HUDEP-2 (cell line): ENCODE data around the gene CIDEC.

ENCODE experiments used
- DNase-seq, 76 experiments: peaks; one replicate each; lab custom pipeline; 2025; ENCODE audit not compliant: unreplicated experiment in 76 of 76; lab: John Stamatoyannopoulos, UW

CIDEC gene

GRCh38 chr3:9817436-9817835 is 62.6 kb downstream of the CIDEC start:
- DNase-seq = no peak
